T-cell (primary cell): ENCODE measurements around the gene ENPP7. TPM values are rescaled to one million over a fixed set of nuclear protein-coding genes. Genes with fewer than 3 reads are reported as not detected.

ENCODE experiments used
- ATAC-seq, 4 experiments: fragments of 200-7000 bp in 3 of 4; fragments of 150-1000 bp in 1 of 4; cut with Tn5 transposase; replicated peaks in 1 of 4; 1 replicate in 3 of 4; 2 replicates in 1 of 4; pipeline ENCODE4 v1.10.0; 2021; ENCODE audit warnings: moderate library complexity in 3 of 4, mild to moderate bottlenecking in 2 of 4, moderate number of reproducible peaks in 1 of 4
- CTCF ChIA-PET, 2 donors: fragments of 300-600 bp; sonication (Branson Sonifier 250); formaldehyde crosslinking; loops; one replicate each; lab custom pipeline; 2022; ENCODE audit warnings: antibody characterized with exemption in 2 of 2; lab: Charles Lee
- POLR2A ChIA-PET, 2 donors: fragments of 300-600 bp; sonication (Branson Sonifier 250); formaldehyde crosslinking; loops; one replicate each; lab custom pipeline; 2022; ENCODE audit warnings: antibody characterized with exemption in 2 of 2; lab: Charles Lee
- DNase-seq, 35 experiments: peaks; one replicate each; pipeline versions ENCODE4 v3.0.0 to v3.0.0-alpha.2; 2013 to 2023
- H3K27ac ChIP-seq: one replicate; pipeline ENCODE4 v1.5.1; 2013; ENCODE audit warnings: low read length
- H3K27me3 ChIP-seq, 2 experiments: replicated peaks in 1 of 2; 1 replicate in 1 of 2; 2 replicates in 1 of 2; pipeline versions ENCODE4 v1.6.1 to v1.7.0; 2013; ENCODE audit warnings: low read length in 1 of 2, mixed read lengths in 1 of 2; ENCODE audit not compliant: control insufficient read depth in 2 of 2, insufficient read depth in 2 of 2; ENCODE audit errors: extremely low read depth in 1 of 2
- H3K36me3 ChIP-seq, 2 donors: 1 replicate in 1 of 2; 2 replicates in 1 of 2; pipeline versions ENCODE4 v1.6.1 to v1.7.0; 2013; ENCODE audit warnings: low read length in 1 of 2; ENCODE audit not compliant: control insufficient read depth in 2 of 2, insufficient read depth in 1 of 2; ENCODE audit errors: extremely low read depth in 1 of 2
- H3K4me1 ChIP-seq, 2 experiments: 1 replicate in 1 of 2; 2 replicates in 1 of 2; pipeline versions ENCODE4 v1.6.1 to v1.7.0; 2013; ENCODE audit warnings: low read length in 2 of 2, mixed read lengths in 1 of 2; ENCODE audit not compliant: insufficient read depth in 2 of 2, control insufficient read depth in 1 of 2; ENCODE audit errors: extremely low read depth in 1 of 2
- H3K4me3 ChIP-seq, 2 donors: 1 replicate in 1 of 2; 2 replicates in 1 of 2; pipeline versions ENCODE4 v1.5.1 to v1.7.0; 2013; ENCODE audit warnings: mild to moderate bottlenecking in 2 of 2, low read length in 1 of 2, moderate library complexity in 1 of 2; ENCODE audit not compliant: control insufficient read depth in 1 of 2; ENCODE audit errors: extremely low read depth in 1 of 2
- H3K9me3 ChIP-seq: 2 replicates; pipeline ENCODE4 v1.7.0; 2013
- H3K27ac Mint-ChIP-seq, 2 donors: one replicate each; pipeline ENCODE4 v1.8.0; 2020 to 2021; ENCODE audit warnings: mild to moderate bottlenecking in 2 of 2, mixed read lengths in 2 of 2
- H3K27me3 Mint-ChIP-seq, 2 donors: one replicate each; pipeline ENCODE4 v1.8.0; 2021 to 2022; ENCODE audit warnings: mixed read lengths in 2 of 2
- H3K36me3 Mint-ChIP-seq: one replicate; pipeline ENCODE4 v1.8.0; 2021; ENCODE audit warnings: mixed read lengths
- H3K4me1 Mint-ChIP-seq, 3 donors: one replicate each; pipeline ENCODE4 v1.8.0; 2020 to 2022; ENCODE audit warnings: mixed read lengths in 3 of 3, mild to moderate bottlenecking in 1 of 3
- H3K4me3 Mint-ChIP-seq, 3 donors: one replicate each; pipeline ENCODE4 v1.8.0; 2020 to 2022; ENCODE audit warnings: mild to moderate bottlenecking in 3 of 3, mixed read lengths in 3 of 3, moderate library complexity in 3 of 3
- H3K9me3 Mint-ChIP-seq, 3 donors: one replicate each; pipeline ENCODE4 v1.8.0; 2020 to 2022; ENCODE audit warnings: mixed read lengths in 3 of 3
- WGBS: methylation state at CpG from one replicate; pipeline ENCODE4 v1.1.5; 2013; ENCODE audit warnings: missing lambda C conversion rate; ENCODE audit not compliant: insufficient coverage; 5-methylcytosine and 5-hydroxymethylcytosine counted together
- total RNA-seq, 35 experiments: library from RNA in 6 of 35; stranded (reverse) in 6 of 35; fragments of 120-200 nt in 1 of 35; gene quantifications; one replicate each; pipeline versions ENCODE4 v1.2.1 to v1.2.4 and lab custom pipeline; 2013 to 2026

ENPP7 gene
- total RNA-seq, 5 donors from 2014 or later (not counting 1 experiment from before 2014, with no cell fraction given) = 0.15 TPM; not detected in 4

- Mint-ChIP-seq H3K36me3 (no peaks in the 10 kb centered on the region), H3K4me3 (peak overlapping the region; percentile 13 to 48 (median 41)), H3K9me3 (no peaks in the 10 kb centered on the region), H3K27me3 (peaks cover 0 to 3% of the 10 kb centered on the region in 2 donors), H3K4me1 (peaks cover 0 to 3% (median 2%) of the 10 kb centered on the region in 3 donors), H3K27ac (no peak overlapping the region)
- H3K36me3 ChIP-seq = no peaks in the 10 kb centered on the region
- ATAC-seq (peak; percentile 56 to 63 (median 60)), DNase-seq (peak in 34 of 35 experiments; percentile 11 to 74 (median 48))
- ChIA-PET POLR2A (no interaction called here), CTCF (no interaction called here)
- peaks cover 0 to 55% of the 10 kb centered on the region in 2 experiments for H3K27me3 ChIP-seq
- no peak overlapping the region for H3K27ac ChIP-seq
- peaks cover 0 to 7% of the 10 kb centered on the region in 2 experiments for H3K4me1 ChIP-seq
- H3K9me3 ChIP-seq = no peaks in the 10 kb centered on the region
- 27% methylated on average over 18 of the region's 35 CpGs for WGBS
- peak overlapping the region in 1 of 2 donors; percentile 48 for H3K4me3 ChIP-seq
These were observed 22.5 kb upstream of the ENPP7 start for GRCh38 chr17:79707931-79708891.

DNA sequence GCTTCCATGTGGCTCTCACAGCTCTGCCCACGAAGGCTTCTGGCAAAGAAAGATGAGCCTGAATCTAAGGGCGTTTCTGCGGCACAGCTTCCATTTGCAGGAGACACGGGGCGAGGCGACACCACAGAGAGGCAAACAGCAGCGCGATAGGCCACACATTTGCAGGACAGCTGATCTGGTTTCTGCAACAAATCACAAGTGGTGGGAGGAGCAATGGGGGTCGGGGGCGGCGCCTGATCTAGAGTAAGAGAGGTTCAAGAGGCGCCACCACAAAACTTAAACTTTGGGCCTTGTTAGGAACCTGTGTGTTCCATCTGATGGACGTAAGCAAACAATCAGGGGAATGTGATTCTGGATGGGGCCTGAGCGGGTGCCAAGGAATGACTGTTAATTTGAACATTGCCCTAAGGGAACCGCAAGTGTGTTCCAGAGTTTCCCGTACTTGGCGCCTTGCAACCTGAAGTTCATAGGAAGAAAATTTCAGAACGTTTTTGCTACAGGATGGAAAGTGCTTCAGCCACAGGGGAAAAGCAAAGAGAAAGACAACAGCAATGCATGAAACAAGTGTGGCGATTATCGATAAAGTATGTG lies 18.9 kb upstream of the ENPP7 start:
- Histone ChIP-seq H3K36me3 (no peaks in the 10 kb centered on the region), H3K27ac (no peak overlapping the region), H3K9me3 (no peaks in the 10 kb centered on the region), H3K27me3 (peaks cover 0 to 75% of the 10 kb centered on the region in 2 experiments), H3K4me1 (peaks cover 0 to 7% of the 10 kb centered on the region in 2 experiments), H3K4me3 (no peak overlapping the region)
- POLR2A ChIA-PET = no interaction called here
- ATAC-seq = no peak
- CTCF ChIA-PET = no interaction called here
- WGBS = 90% methylated on average over 20 of the region's 20 CpGs
- H3K36me3 Mint-ChIP-seq = no peaks in the 10 kb centered on the region
- H3K27me3 Mint-ChIP-seq = peaks cover 5 to 15% of the 10 kb centered on the region in 2 donors
- peaks cover 0 to 3% (median 2%) of the 10 kb centered on the region in 3 donors for H3K4me1 Mint-ChIP-seq
- no peak overlapping the region for H3K27ac Mint-ChIP-seq
- DNase-seq = no peak
- no peak overlapping the region for H3K4me3 Mint-ChIP-seq
- H3K9me3 Mint-ChIP-seq = no peaks in the 10 kb centered on the region

DNA sequence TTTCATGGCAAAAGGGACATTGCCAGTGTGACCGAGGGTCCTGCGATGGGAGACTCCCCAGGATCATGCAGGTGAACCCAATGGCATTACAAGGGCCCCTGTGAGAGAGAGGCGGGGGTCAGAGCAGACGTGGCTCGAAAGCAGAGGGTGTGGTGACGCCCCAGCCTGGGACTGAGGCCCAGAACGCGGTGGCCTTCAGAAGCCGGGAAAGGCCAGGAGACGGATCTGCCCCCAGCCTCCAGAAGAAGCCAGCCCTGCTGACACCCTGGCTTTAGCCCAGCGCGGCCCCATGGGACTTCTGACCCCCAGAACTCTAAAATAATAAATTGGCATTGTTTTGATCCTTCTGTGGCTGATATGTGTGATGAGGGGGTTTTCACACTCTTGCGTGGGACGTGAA lies 17.4 kb upstream of the ENPP7 start:
- 76% methylated on average over 12 of the region's 14 CpGs for WGBS
- Histone ChIP-seq H3K27me3 (peaks cover 0 to 68% of the 10 kb centered on the region in 2 experiments), H3K4me1 (peaks cover 0 to 2% of the 10 kb centered on the region in 2 experiments), H3K4me3 (no peak overlapping the region), H3K36me3 (no peaks in the 10 kb centered on the region), H3K27ac (no peak overlapping the region), H3K9me3 (no peaks in the 10 kb centered on the region)
- H3K9me3 Mint-ChIP-seq = no peaks in the 10 kb centered on the region
- peaks cover 0 to 3% (median 2%) of the 10 kb centered on the region in 3 donors for H3K4me1 Mint-ChIP-seq
- DNase-seq (no peak), ATAC-seq (no peak)
- POLR2A ChIA-PET = no interaction called here
- no peak overlapping the region for H3K4me3 Mint-ChIP-seq
- H3K36me3 Mint-ChIP-seq = no peaks in the 10 kb centered on the region
- no peak overlapping the region for H3K27ac Mint-ChIP-seq
- H3K27me3 Mint-ChIP-seq = peaks cover 5 to 18% of the 10 kb centered on the region in 2 donors
- CTCF ChIA-PET = no interaction called here

DNA sequence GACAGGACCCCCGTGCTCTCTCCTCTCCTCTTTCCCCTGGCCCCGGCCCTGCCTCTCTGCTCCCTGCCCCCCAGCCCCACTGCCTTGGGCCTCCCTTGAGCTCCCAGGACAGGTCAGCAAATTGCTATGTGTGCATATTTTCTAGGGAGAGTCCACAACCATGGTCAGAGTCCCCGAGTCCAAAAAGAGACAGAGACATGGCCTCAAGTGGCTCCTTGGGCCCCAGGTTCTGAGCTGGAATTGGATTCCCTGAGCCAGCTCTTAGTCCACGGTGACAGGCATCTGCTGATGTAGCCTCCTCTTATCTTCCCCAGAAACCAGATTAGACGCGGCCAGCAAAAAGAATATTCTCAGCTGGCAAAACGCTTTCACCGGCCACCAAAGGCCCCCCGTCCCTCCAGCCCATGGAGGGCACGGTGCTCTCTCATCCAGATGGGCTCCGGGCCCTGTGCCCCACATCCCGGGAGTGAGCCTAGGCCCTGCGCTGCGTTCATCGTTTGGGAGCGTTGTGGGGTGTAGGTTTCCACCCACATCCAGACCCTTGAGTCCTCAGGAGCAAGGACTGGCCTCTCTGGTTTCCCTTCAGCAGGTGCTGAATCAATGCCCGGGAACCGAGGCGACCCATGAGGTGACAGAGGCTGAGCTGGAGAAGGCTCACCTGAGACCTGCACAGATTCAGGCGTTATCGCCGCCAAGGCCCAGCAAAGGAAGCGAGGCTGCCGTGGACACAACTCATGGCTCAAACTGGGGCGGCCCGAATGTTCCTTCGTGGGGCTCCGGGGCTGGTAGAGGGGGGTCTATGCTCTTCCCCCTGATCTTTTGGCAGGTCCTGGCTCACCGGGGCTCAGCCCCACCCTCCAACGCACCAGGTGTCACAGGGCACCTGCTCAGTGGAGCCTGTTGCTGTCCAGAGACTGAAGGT lies 16.3 kb upstream of the ENPP7 start:
- Histone ChIP-seq H3K9me3 (no peaks in the 10 kb centered on the region), H3K4me3 (no peak overlapping the region), H3K27ac (no peak overlapping the region), H3K27me3 (peaks cover 0 to 62% of the 10 kb centered on the region in 2 experiments), H3K4me1 (no peaks in the 10 kb centered on the region), H3K36me3 (no peaks in the 10 kb centered on the region)
- WGBS = 73% methylated on average over 12 of the region's 30 CpGs
- POLR2A ChIA-PET = no interaction called here
- Mint-ChIP-seq H3K27me3 (peaks cover 5 to 18% of the 10 kb centered on the region in 2 donors), H3K4me1 (no peaks in the 10 kb centered on the region), H3K9me3 (no peaks in the 10 kb centered on the region), H3K4me3 (no peak overlapping the region), H3K36me3 (no peaks in the 10 kb centered on the region), H3K27ac (no peak overlapping the region)
- ATAC-seq (no peak), DNase-seq (no peak)
- CTCF ChIA-PET = no interaction called here

DNA sequence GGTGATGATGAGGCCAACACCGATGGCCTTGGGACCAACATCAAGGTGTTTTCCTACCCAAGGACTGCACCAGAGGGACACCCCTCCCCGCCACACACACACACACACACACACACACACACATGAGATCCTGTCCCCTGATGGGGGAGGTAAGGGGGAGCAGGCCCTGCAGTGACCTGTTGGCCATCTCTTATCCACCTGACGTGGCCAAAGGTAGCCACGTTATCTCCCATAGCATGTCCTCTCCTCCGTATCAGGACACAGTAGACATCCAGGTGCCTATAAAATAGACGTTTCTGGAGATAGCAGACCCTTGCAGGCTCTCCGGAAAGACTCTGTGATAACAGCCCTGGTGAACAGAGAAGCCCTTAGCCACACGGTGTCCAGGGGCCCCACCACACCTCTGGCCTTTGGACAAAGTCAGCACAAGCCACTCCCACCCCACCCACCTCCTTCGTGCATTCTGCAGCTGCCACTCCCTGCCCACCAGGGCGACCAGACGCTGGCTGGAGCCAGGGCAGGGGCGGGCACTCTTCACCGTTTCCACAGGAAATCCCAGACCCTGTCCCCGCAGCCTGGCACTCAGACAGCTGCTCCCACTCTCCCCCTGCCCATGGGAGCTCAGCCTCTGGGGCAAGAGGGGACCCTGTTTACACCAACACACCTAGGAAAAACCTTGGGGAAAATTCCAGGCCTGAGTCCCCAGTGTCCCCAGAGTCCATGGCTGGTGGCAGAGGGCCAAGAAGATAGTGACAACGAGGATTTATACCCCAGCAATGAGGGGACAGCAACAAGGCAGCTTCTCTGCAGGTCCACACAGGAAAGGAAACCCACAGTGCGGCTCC lies 15.4 kb upstream of the ENPP7 start:
- H3K36me3 ChIP-seq = no peaks in the 10 kb centered on the region
- ATAC-seq (no peak), DNase-seq (no peak)
- 39% methylated on average over 13 of the region's 16 CpGs for WGBS
- Mint-ChIP-seq H3K4me3 (no peak overlapping the region), H3K27ac (no peak overlapping the region), H3K4me1 (no peaks in the 10 kb centered on the region), H3K27me3 (peaks cover 5 to 20% of the 10 kb centered on the region in 2 donors), H3K36me3 (no peaks in the 10 kb centered on the region), H3K9me3 (no peaks in the 10 kb centered on the region)
- CTCF ChIA-PET = no interaction called here
- H3K9me3 ChIP-seq = no peaks in the 10 kb centered on the region
- H3K4me1 ChIP-seq = no peaks in the 10 kb centered on the region
- no peak overlapping the region for H3K4me3 ChIP-seq
- peaks cover 0 to 60% of the 10 kb centered on the region in 2 experiments for H3K27me3 ChIP-seq
- H3K27ac ChIP-seq = no peak overlapping the region
- POLR2A ChIA-PET = no interaction called here
